HepG2 (cell line): ENCODE data around the gene NENF. TPM values are rescaled to one million over a fixed set of nuclear protein-coding genes. Genes with fewer than 3 reads are reported as not detected.

Experiments used
- ATAC-seq: fragments of 200-7000 bp; cut with Tn5 transposase; 3 replicates; pipeline ENCODE4 v1.9.1; 2020; ENCODE audit warnings: mild to moderate bottlenecking, moderate library complexity
- BruUV-seq: library from RNA; stranded (reverse); fragments of 400-500 nt; replicated peaks from 2 replicates; lab custom pipeline; 2021; lab: Mats Ljungman, UMichigan
- CTCF ChIA-PET: fragments of 300-600 bp; formaldehyde crosslinking; extraction: SDS; loops from one replicate; lab custom pipeline; 2021; ENCODE audit warnings: low total read pairs, inconsistent platforms, low intra/inter-chr PET ratio; lab: Yijun Ruan, JAX
- POLR2A ChIA-PET: fragments of 350-600 bp; sonication (Branson Sonifier 250); formaldehyde crosslinking; loops from one replicate; lab custom pipeline; 2020; ENCODE audit warnings: antibody characterized with exemption, inconsistent platforms; lab: Yijun Ruan, JAX
- DNase-seq: peaks from one replicate; pipeline ENCODE4 v3.0.0-alpha.2; 2015; ENCODE audit warnings: low spot score
- FAIRE-seq: peaks from 3 replicates; lab custom pipeline; 2011; peaks lifted over from hg19 to GRCh38; lab: Jason Lieb, UNC
- H2AFZ ChIP-seq: one replicate; pipeline ENCODE4 v1.6.1; 2011; ENCODE audit warnings: low read length, inconsistent platforms
- H3K27ac ChIP-seq: fragments of 300-600 bp; 3 replicates; pipeline ENCODE4 v1.8.0; 2011; ENCODE audit warnings: mixed run types, mild to moderate bottlenecking, mixed read lengths, low read length, inconsistent platforms; ENCODE audit not compliant: insufficient read depth; ENCODE audit errors: extremely low read length
- H3K27me3 ChIP-seq, 2 experiments: fragments of 200-600 bp in 1 of 2; 2 replicates in 1 of 2; 3 replicates in 1 of 2; pipeline versions ENCODE4 v1.6.0 to v1.8.0; 2011; ENCODE audit warnings: low read length in 2 of 2, mild to moderate bottlenecking in 2 of 2, moderate library complexity in 2 of 2, inconsistent platforms in 1 of 2; ENCODE audit not compliant: insufficient read depth in 2 of 2, control insufficient read depth in 1 of 2
- H3K36me3 ChIP-seq, 2 experiments: fragments of 200-600 bp in 1 of 2; replicated peaks in 1 of 2; 2 replicates in 1 of 2; 3 replicates in 1 of 2; pipeline versions ENCODE4 v1.5.1 to v1.8.0; 2011; ENCODE audit warnings: low read length in 2 of 2, inconsistent platforms in 1 of 2; ENCODE audit not compliant: insufficient read depth in 2 of 2, control insufficient read depth in 1 of 2
- H3K4me1 ChIP-seq: 2 replicates; pipeline ENCODE4 v1.5.1; 2012; ENCODE audit warnings: low read length, inconsistent platforms; ENCODE audit not compliant: insufficient read depth
- H3K4me2 ChIP-seq: 2 replicates; pipeline ENCODE4 v1.6.0; 2011; ENCODE audit warnings: low read depth, low read length, inconsistent platforms
- H3K4me3 ChIP-seq, 3 experiments: fragments of 200-600 bp in 1 of 3; sonication (generic), shearing (Covaris generic) in 1 of 3; replicated peaks in 1 of 3; 2 replicates each; pipeline ENCODE4 v1.5.1; 2011 to 2016; ENCODE audit warnings: low read length in 3 of 3, inconsistent platforms in 2 of 3, low read depth in 2 of 3, mild to moderate bottlenecking in 2 of 3, control low read depth in 1 of 3, mixed read lengths in 1 of 3; ENCODE audit not compliant: insufficient read depth in 1 of 3
- H3K79me2 ChIP-seq: one replicate; pipeline ENCODE4 v1.6.1; 2011; ENCODE audit warnings: low read length, inconsistent platforms; ENCODE audit not compliant: insufficient read depth
- H3K9ac ChIP-seq: 2 replicates; pipeline ENCODE4 v1.6.0; 2011; ENCODE audit warnings: mild to moderate bottlenecking, low read depth, low read length, inconsistent platforms; ENCODE audit not compliant: insufficient read depth
- H3K9me3 ChIP-seq: 2 replicates; pipeline ENCODE4 v1.5.1; 2012; ENCODE audit warnings: mild to moderate bottlenecking, low read length
- H4K20me1 ChIP-seq: 2 replicates; pipeline ENCODE4 v1.6.0; 2011; ENCODE audit warnings: inconsistent platforms, mild to moderate bottlenecking, low read length, moderate library complexity; ENCODE audit not compliant: insufficient read depth
- ETV6 ChIP-seq: sonication (generic); formaldehyde crosslinking; conservative IDR thresholded peaks from 2 replicates; pipeline ENCODE4 v1.4.0; 2020; ENCODE audit warnings: missing genetic modification reagents
- PLSCR1 ChIP-seq: sonication (generic); formaldehyde crosslinking; IDR thresholded peaks from 2 replicates; pipeline ENCODE4 v1.5.0; 2020; ENCODE audit warnings: missing genetic modification reagents, mild to moderate bottlenecking, borderline replicate concordance
- ZMYM2 ChIP-seq: sonication (generic); formaldehyde crosslinking; IDR thresholded peaks from 2 replicates; pipeline ENCODE4 v1.8.0; 2022; ENCODE audit warnings: mild to moderate bottlenecking, missing genetic modification reagents
- ZNF749 ChIP-seq: sonication (generic); formaldehyde crosslinking; IDR thresholded peaks from 2 replicates; pipeline ENCODE4 v1.8.0; 2022; ENCODE audit warnings: mild to moderate bottlenecking, missing genetic modification reagents, moderate library complexity, borderline replicate concordance
- ZNF878 ChIP-seq: sonication (generic); formaldehyde crosslinking; IDR thresholded peaks from 2 replicates; pipeline ENCODE4 v1.8.1; 2023; ENCODE audit warnings: mild to moderate bottlenecking, missing genetic modification reagents, moderate library complexity
- WGBS: methylation state at CpG from one replicate; pipeline ENCODE4 v1.1.6; 2017; ENCODE audit warnings: low lambda C conversion rate; 5-methylcytosine and 5-hydroxymethylcytosine counted together
- in situ Hi-C: cut with HindIII; loops from 2 replicates; pipeline ENCODE4 v1.10.0; 2017; ENCODE audit warnings: low pct_unique_long_range_greater_than_20kb; ENCODE audit not compliant: extremely low pct_ligation_motif_present
- intact Hi-C: fragments of 100-400 bp; cut with micrococcal nuclease; formaldehyde crosslinking; loops from one replicate; pipeline ENCODE4 v1.10.0; 2022; ENCODE audit not compliant: unreplicated experiment
- polyA plus RNA-seq, 8 experiments: library from polyadenylated mRNA; depleted of rRNA in 3 of 8; stranded (reverse) in 7 of 8; unstranded in 1 of 8; fragments of >200 nt; fragmentation: Illumina TruSeq in 4 of 8; extraction: Trizol in 4 of 8; gene quantifications; 2 replicates each; pipeline versions ENCODE4 v1.2.1 to v1.2.3, GENCODE V29; 2011 to 2016; ENCODE audit warnings: low read depth in 4 of 8, missing spikeins in 1 of 8, mixed read lengths in 1 of 8; ENCODE audit not compliant: insufficient read depth in 1 of 8
- total RNA-seq, 5 experiments: library from RNA; depleted of rRNA; stranded (reverse); fragments of >200 nt; fragmentation: Illumina TruSeq; extraction: Trizol; gene quantifications; 2 replicates each; pipeline ENCODE4 v1.2.3, GENCODE V29; 2016; ENCODE audit warnings: low read depth in 1 of 5
- TF ChIP-seq, protein P1 (sequence below): IDR thresholded peaks from 2 replicates; pipeline ENCODE4 v1.6.1; 2012; ENCODE audit warnings: low read depth, low read length, improper control_type of control experiment
- TF ChIP-seq, protein P2 (sequence below): sonication (generic); formaldehyde crosslinking; IDR thresholded peaks from 2 replicates; pipeline ENCODE4 v1.4.0; 2020; ENCODE audit warnings: missing genetic modification reagents

The NENF gene
- total and polyA plus RNA-seq, 2 of the 13 experiments (the other 11 are each of a cell fraction or from before 2014, with no cell fraction given): 31.7 to 40.4 TPM

GRCh38 chr1:212438831-212439237 lies 6.1 kb downstream of the NENF start:
- no peak for FAIRE-seq
- intact Hi-C loops: no loop called here
- Histone ChIP-seq H3K36me3 (no peaks in the 10 kb centered on the region), H3K4me2 (no peak overlapping the region), H3K27ac (no peak overlapping the region), H3K9me3 (no peaks in the 10 kb centered on the region)
- no peak for DNase-seq
- ATAC-seq: no peak
- TF ChIP-seq ZNF878 (CRISPR knock-in tag) (no peak), ZMYM2 (no peak), ETV6 (CRISPR knock-in tag) (no peak), PLSCR1 (CRISPR knock-in tag) (no peak), ZNF749 (no peak)
- TF ChIP-seq, protein P1, sequence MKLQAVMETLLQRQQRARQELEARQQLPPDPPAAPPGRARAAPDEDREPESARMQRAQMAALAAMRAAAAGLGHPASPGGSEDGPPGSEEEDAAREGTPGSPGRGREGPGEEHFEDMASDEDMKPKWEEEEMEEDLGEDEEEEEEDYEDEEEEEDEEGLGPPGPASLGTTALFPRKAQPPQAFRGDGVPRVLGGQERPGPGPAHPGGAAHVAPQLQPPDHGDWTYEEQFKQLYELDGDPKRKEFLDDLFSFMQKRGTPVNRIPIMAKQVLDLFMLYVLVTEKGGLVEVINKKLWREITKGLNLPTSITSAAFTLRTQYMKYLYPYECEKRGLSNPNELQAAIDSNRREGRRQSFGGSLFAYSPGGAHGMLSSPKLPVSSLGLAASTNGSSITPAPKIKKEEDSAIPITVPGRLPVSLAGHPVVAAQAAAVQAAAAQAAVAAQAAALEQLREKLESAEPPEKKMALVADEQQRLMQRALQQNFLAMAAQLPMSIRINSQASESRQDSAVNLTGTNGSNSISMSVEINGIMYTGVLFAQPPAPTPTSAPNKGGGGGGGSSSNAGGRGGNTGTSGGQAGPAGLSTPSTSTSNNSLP: no peak
- TF ChIP-seq, protein P2, sequence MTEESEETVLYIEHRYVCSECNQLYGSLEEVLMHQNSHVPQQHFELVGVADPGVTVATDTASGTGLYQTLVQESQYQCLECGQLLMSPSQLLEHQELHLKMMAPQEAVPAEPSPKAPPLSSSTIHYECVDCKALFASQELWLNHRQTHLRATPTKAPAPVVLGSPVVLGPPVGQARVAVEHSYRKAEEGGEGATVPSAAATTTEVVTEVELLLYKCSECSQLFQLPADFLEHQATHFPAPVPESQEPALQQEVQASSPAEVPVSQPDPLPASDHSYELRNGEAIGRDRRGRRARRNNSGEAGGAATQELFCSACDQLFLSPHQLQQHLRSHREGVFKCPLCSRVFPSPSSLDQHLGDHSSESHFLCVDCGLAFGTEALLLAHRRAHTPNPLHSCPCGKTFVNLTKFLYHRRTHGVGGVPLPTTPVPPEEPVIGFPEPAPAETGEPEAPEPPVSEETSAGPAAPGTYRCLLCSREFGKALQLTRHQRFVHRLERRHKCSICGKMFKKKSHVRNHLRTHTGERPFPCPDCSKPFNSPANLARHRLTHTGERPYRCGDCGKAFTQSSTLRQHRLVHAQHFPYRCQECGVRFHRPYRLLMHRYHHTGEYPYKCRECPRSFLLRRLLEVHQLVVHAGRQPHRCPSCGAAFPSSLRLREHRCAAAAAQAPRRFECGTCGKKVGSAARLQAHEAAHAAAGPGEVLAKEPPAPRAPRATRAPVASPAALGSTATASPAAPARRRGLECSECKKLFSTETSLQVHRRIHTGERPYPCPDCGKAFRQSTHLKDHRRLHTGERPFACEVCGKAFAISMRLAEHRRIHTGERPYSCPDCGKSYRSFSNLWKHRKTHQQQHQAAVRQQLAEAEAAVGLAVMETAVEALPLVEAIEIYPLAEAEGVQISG: no peak
- TF ChIP-seq, all 625 proteins: peak for 0
- H2AFZ ChIP-seq: no peak overlapping the region
- WGBS: 96% methylated on average over 2 of the region's 2 CpGs
- no peak overlapping the region for H3K4me3 ChIP-seq
- no peaks in the 10 kb centered on the region for H4K20me1 ChIP-seq
- H3K27me3 ChIP-seq: no peaks in the 10 kb centered on the region
- in situ Hi-C loops: no loop called here
- ChIA-PET CTCF (no interaction called here), POLR2A (no interaction called here)
- H3K79me2 ChIP-seq: no peaks in the 10 kb centered on the region
- H3K4me1 ChIP-seq: peaks cover 10% of the 10 kb centered on the region
- H3K9ac ChIP-seq: no peak overlapping the region
- no TSS peak for BruUV-seq
